GM12878 (cell line): ENCODE results near the gene FAM83G.
"Not testable (repeated sequence)": the region's sequence is repeated elsewhere in the genome, so short reads cannot be mapped to it uniquely, and the experiment has no call there.

Experiments
- ATF2 ChIP-seq: IDR thresholded peaks from 2 replicates; pipeline ENCODE4 v1.6.1; 2012; ENCODE audit warnings: low read length, inconsistent platforms
- BCL11A ChIP-seq: IDR thresholded peaks from 2 replicates; pipeline ENCODE4 v1.6.1; 2011; ENCODE audit warnings: low read depth, low read length
- BCLAF1 ChIP-seq: fragments of 450-650 bp; IDR thresholded peaks from 2 replicates; pipeline ENCODE4 v1.6.1; 2017; ENCODE audit warnings: antibody characterized with exemption, mild to moderate bottlenecking, moderate library complexity
- CBX5 ChIP-seq: sonication (generic); IDR thresholded peaks from 2 replicates; pipeline ENCODE4 v1.6.1; 2016; ENCODE audit warnings: low read depth, moderate library complexity, mild to moderate bottlenecking, inconsistent platforms
- CTCF ChIP-seq, 3 experiments: IDR thresholded peaks in 2 of 3; conservative IDR thresholded peaks in 1 of 3; 2 replicates each; pipeline ENCODE4 v1.5.1; 2011; ENCODE audit warnings: low read depth in 3 of 3, low read length in 3 of 3, mild to moderate bottlenecking in 3 of 3, control low read depth in 2 of 3, moderate library complexity in 2 of 3, inconsistent platforms in 1 of 3, mixed read lengths in 1 of 3; ENCODE audit not compliant: control insufficient read depth in 2 of 3, insufficient read depth in 1 of 3; ENCODE audit errors: extremely low read depth in 1 of 3
- JUND ChIP-seq: IDR thresholded peaks from 2 replicates; pipeline ENCODE4 v1.6.1; 2012; ENCODE audit warnings: low read depth, mild to moderate bottlenecking, low read length, improper control_type of control experiment, moderate library complexity
- MAX ChIP-seq: IDR thresholded peaks from 2 replicates; pipeline ENCODE4 v1.6.1; 2012; ENCODE audit warnings: low read depth, low read length, improper control_type of control experiment
- MYC ChIP-seq: IDR thresholded peaks from 2 replicates; pipeline ENCODE4 v1.6.1; 2011; ENCODE audit warnings: mild to moderate bottlenecking, low read length, moderate library complexity, inconsistent platforms; ENCODE audit not compliant: insufficient read depth, insufficient replicate concordance, insufficient read length, severe bottlenecking
- RAD21 ChIP-seq: IDR thresholded peaks from 2 replicates; pipeline ENCODE4 v1.6.1; 2011; ENCODE audit warnings: mild to moderate bottlenecking, low read depth, low read length, moderate library complexity; ENCODE audit not compliant: insufficient read depth

GRCh38 chr17:19032377-19032988 lies 27.9 kb upstream of the FAM83G start:
- TF ChIP-seq BCLAF1; CTCF (IDR thresholded peaks at IDR 0.05 in 2 of 3, conservative IDR thresholded peaks at IDR 0.05 in 1 of 3; ENCODE audit: control insufficient read depth in 2 of 3, extremely low read depth in 1 of 3, insufficient read depth in 1 of 3, low read depth in 3 of 3, low read length in 3 of 3); CBX5; JUND; MAX; BCL11A; ATF2; RAD21; MYC: not testable (repeated sequence)
